Measurements from ENCODE around the gene CHD9.
"Not testable (repeated sequence)": the region's sequence is repeated elsewhere in the genome, so short reads cannot be mapped to it uniquely, and the experiment has no call there.

Gene CHD9

GRCh38 chr16:53159781-53160436 lies 105.1 kb downstream of the CHD9 start:
- DNase-seq: peak; percentile 69
- in situ Hi-C loops (cut with MboI; ENCODE audit: low pct_unique_long_range_greater_than_20kb, low sequenced_read_pairs): no loop called here

- DNase-seq: no peak
- in situ Hi-C loops (cut with MboI; ENCODE audit: low pct_unique_long_range_greater_than_20kb, low sequenced_read_pairs): no loop called here
Measured at GRCh38 chr16:53166099-53166498, 111.3 kb downstream of the CHD9 start.

- DNase-seq: no peak
- in situ Hi-C loops (cut with MboI; ENCODE audit: low pct_unique_long_range_greater_than_20kb, low sequenced_read_pairs): no loop called here
Measured at GRCh38 chr16:53168744-53169143, 114.0 kb downstream of the CHD9 start.

- no peak for DNase-seq
Measured at GRCh38 chr16:53172517-53172916, 117.7 kb downstream of the CHD9 start.

GRCh38 chr16:53175118-53175517 lies 120.3 kb downstream of the CHD9 start:
- no peak for DNase-seq
- in situ Hi-C loops (cut with MboI; ENCODE audit: low pct_unique_long_range_greater_than_20kb, low sequenced_read_pairs): no loop called here

More at GRCh38 chr16:53172517-53172916, 117.7 kb downstream of the CHD9 start:
- in situ Hi-C loops (cut with MboI; ENCODE audit: low pct_unique_long_range_greater_than_20kb, low sequenced_read_pairs): no loop called here

- in situ Hi-C loops (cut with MboI; ENCODE audit: low pct_unique_long_range_greater_than_20kb, low sequenced_read_pairs): no loop called here
- no peak for DNase-seq
Measured at GRCh38 chr16:53176434-53176833, 121.6 kb downstream of the CHD9 start.

- in situ Hi-C loops (cut with MboI; ENCODE audit: low pct_unique_long_range_greater_than_20kb, low sequenced_read_pairs): no loop called here
- no peak for DNase-seq
Measured at GRCh38 chr16:53183442-53183841, 128.7 kb downstream of the CHD9 start.

GRCh38 chr16:53185741-53186140 lies 130.9 kb downstream of the CHD9 start:
- in situ Hi-C loops (cut with MboI; ENCODE audit: low pct_unique_long_range_greater_than_20kb, low sequenced_read_pairs); DNase-seq: not testable (repeated sequence)

- in situ Hi-C loops (cut with MboI; ENCODE audit: low pct_unique_long_range_greater_than_20kb, low sequenced_read_pairs): no loop called here
- DNase-seq: no peak
Measured at GRCh38 chr16:53187775-53188174, 133.0 kb downstream of the CHD9 start.

GRCh38 chr16:53191413-53191812 lies 136.6 kb downstream of the CHD9 start:
- DNase-seq: no peak
- in situ Hi-C loops (cut with MboI; ENCODE audit: low pct_unique_long_range_greater_than_20kb, low sequenced_read_pairs): no loop called here

- in situ Hi-C loops (cut with MboI; ENCODE audit: low pct_unique_long_range_greater_than_20kb, low sequenced_read_pairs): no loop called here
- DNase-seq: no peak
Measured at GRCh38 chr16:53198933-53199332, 144.1 kb downstream of the CHD9 start.

GRCh38 chr16:53201900-53202299 lies 147.1 kb downstream of the CHD9 start:
- no peak for DNase-seq
- in situ Hi-C loops (cut with MboI; ENCODE audit: low pct_unique_long_range_greater_than_20kb, low sequenced_read_pairs): no loop called here

GRCh38 chr16:53202398-53202797 lies 147.6 kb downstream of the CHD9 start:
- no peak for DNase-seq
- in situ Hi-C loops (cut with MboI; ENCODE audit: low pct_unique_long_range_greater_than_20kb, low sequenced_read_pairs): no loop called here

- in situ Hi-C loops (cut with MboI; ENCODE audit: low pct_unique_long_range_greater_than_20kb, low sequenced_read_pairs): no loop called here
- peak; percentile 92 for DNase-seq
Measured at GRCh38 chr16:53207810-53208752, 153.3 kb downstream of the CHD9 start.

GRCh38 chr16:53209429-53209828 lies 154.6 kb downstream of the CHD9 start:
- DNase-seq: no peak
- in situ Hi-C loops (cut with MboI; ENCODE audit: low pct_unique_long_range_greater_than_20kb, low sequenced_read_pairs): no loop called here

- DNase-seq: no peak
- in situ Hi-C loops (cut with MboI; ENCODE audit: low pct_unique_long_range_greater_than_20kb, low sequenced_read_pairs): no loop called here
Measured at GRCh38 chr16:53209877-53210276, 155.1 kb downstream of the CHD9 start.

- DNase-seq: no peak
- in situ Hi-C loops (cut with MboI; ENCODE audit: low pct_unique_long_range_greater_than_20kb, low sequenced_read_pairs): no loop called here
Measured at GRCh38 chr16:53211253-53211652, 156.5 kb downstream of the CHD9 start.

GRCh38 chr16:53212893-53213223 lies 158.1 kb downstream of the CHD9 start:
- in situ Hi-C loops (cut with MboI; ENCODE audit: low pct_unique_long_range_greater_than_20kb, low sequenced_read_pairs): no loop called here
- DNase-seq: no peak

- in situ Hi-C loops (cut with MboI; ENCODE audit: low pct_unique_long_range_greater_than_20kb, low sequenced_read_pairs): no loop called here
- no peak for DNase-seq
Measured at GRCh38 chr16:53213542-53213941, 158.8 kb downstream of the CHD9 start.

- in situ Hi-C loops (cut with MboI; ENCODE audit: low pct_unique_long_range_greater_than_20kb, low sequenced_read_pairs): no loop called here
- peak; percentile 73 for DNase-seq
Measured at GRCh38 chr16:53216798-53217197, 162.0 kb downstream of the CHD9 start.

- in situ Hi-C loops (cut with MboI; ENCODE audit: low pct_unique_long_range_greater_than_20kb, low sequenced_read_pairs): no loop called here
Measured at GRCh38 chr16:53219371-53219770, 164.6 kb downstream of the CHD9 start.

More at GRCh38 chr16:53219371-53219770, 164.6 kb downstream of the CHD9 start:
- no peak for DNase-seq

Data from KBM-7 (cell line).